ENCODE measurements around the gene SCG5.

SCG5 gene

GRCh38 chr15:32679298-32679690 lies 37.8 kb downstream of the SCG5 start:
- Histone ChIP-seq H4K8ac (ENCODE audit: low read depth, low read length) (no peak overlapping the region), H3K4me3 (ENCODE audit: low read depth, low read length) (no peak overlapping the region), H3K14ac (ENCODE audit: low read length) (no peak overlapping the region), H2BK5ac (ENCODE audit: low read depth, low read length, poor library complexity) (no peak overlapping the region), H3K9ac (ENCODE audit: low read length) (no peak overlapping the region), H3K9me3 (ENCODE audit: insufficient read depth, low read depth, low read length) (no peaks in the 10 kb centered on the region), H3K18ac (ENCODE audit: low read length) (no peak overlapping the region), H3K27me3 (ENCODE audit: insufficient read depth, low read length) (no peaks in the 10 kb centered on the region), H3K4ac (ENCODE audit: low read depth, low read length) (no peak overlapping the region), H2AFZ (ENCODE audit: insufficient read depth, low read length, poor library complexity) (no peak overlapping the region), H3K23ac (ENCODE audit: low read length) (no peak overlapping the region), H3K4me2 (ENCODE audit: low read length) (no peak overlapping the region), H3K36me3 (ENCODE audit: control insufficient read depth in 1 of 2, insufficient read depth in 2 of 2, low read length in 2 of 2) (no peaks in the 10 kb centered on the region), H4K91ac (ENCODE audit: low read depth, low read length) (no peak overlapping the region), H3K79me1 (ENCODE audit: low read length) (no peaks in the 10 kb centered on the region), H3K79me2 (ENCODE audit: control insufficient read depth, insufficient read depth, low read length, poor library complexity) (no peaks in the 10 kb centered on the region), H4K12ac (ENCODE audit: low read depth, low read length) (no peak overlapping the region), H2AK5ac (ENCODE audit: low read length) (no peak overlapping the region), H3K27ac (ENCODE audit: low read depth, low read length) (no peak overlapping the region), H2BK120ac (ENCODE audit: insufficient read depth, low read length, poor library complexity) (no peak overlapping the region), H2BK12ac (ENCODE audit: low read length) (no peak overlapping the region), H3K4me1 (ENCODE audit: control insufficient read depth in 1 of 2, insufficient read depth in 2 of 2, low read length in 2 of 2) (no peaks in the 10 kb centered on the region)
- no peak for DNase-seq
- no CpG with 5 or more reads among the region's 4 CpGs for WGBS (ENCODE audit: extremely low coverage, insufficient coverage, insufficient read length)

GRCh38 chr15:32682569-32682968 lies 41.1 kb downstream of the SCG5 start:
- Histone ChIP-seq H3K27me3 (ENCODE audit: insufficient read depth, low read length) (no peaks in the 10 kb centered on the region), H3K23ac (ENCODE audit: low read length) (no peak overlapping the region), H3K4me2 (ENCODE audit: low read length) (no peak overlapping the region), H2AK5ac (ENCODE audit: low read length) (no peak overlapping the region), H2AFZ (ENCODE audit: insufficient read depth, low read length, poor library complexity) (no peak overlapping the region), H3K36me3 (ENCODE audit: control insufficient read depth in 1 of 2, insufficient read depth in 2 of 2, low read length in 2 of 2) (no peaks in the 10 kb centered on the region), H2BK12ac (ENCODE audit: low read length) (no peak overlapping the region), H3K79me1 (ENCODE audit: low read length) (no peaks in the 10 kb centered on the region), H3K4ac (ENCODE audit: low read depth, low read length) (no peak overlapping the region), H3K9ac (ENCODE audit: low read length) (no peak overlapping the region), H4K8ac (ENCODE audit: low read depth, low read length) (no peak overlapping the region), H3K4me1 (ENCODE audit: control insufficient read depth in 1 of 2, insufficient read depth in 2 of 2, low read length in 2 of 2) (no peaks in the 10 kb centered on the region), H3K4me3 (ENCODE audit: low read depth, low read length) (no peak overlapping the region), H2BK120ac (ENCODE audit: insufficient read depth, low read length, poor library complexity) (no peak overlapping the region), H3K27ac (ENCODE audit: low read depth, low read length) (no peak overlapping the region), H4K91ac (ENCODE audit: low read depth, low read length) (no peak overlapping the region), H3K79me2 (ENCODE audit: control insufficient read depth, insufficient read depth, low read length, poor library complexity) (no peaks in the 10 kb centered on the region), H3K9me3 (ENCODE audit: insufficient read depth, low read depth, low read length) (no peaks in the 10 kb centered on the region), H2BK5ac (ENCODE audit: low read depth, low read length, poor library complexity) (no peak overlapping the region), H3K18ac (ENCODE audit: low read length) (no peak overlapping the region), H3K14ac (ENCODE audit: low read length) (no peak overlapping the region), H4K12ac (ENCODE audit: low read depth, low read length) (no peak overlapping the region)
- no CpG with 5 or more reads among the region's 3 CpGs for WGBS (ENCODE audit: extremely low coverage, insufficient coverage, insufficient read length)
- DNase-seq, result peak in 1 of 2 donors; percentile 71

- no peak overlapping the region for H3K27ac ChIP-seq (ENCODE audit: low read depth, low read length)
- no peak overlapping the region for H3K23ac ChIP-seq (ENCODE audit: low read length)
- no peaks in the 10 kb centered on the region for H3K9me3 ChIP-seq (ENCODE audit: insufficient read depth, low read depth, low read length)
- H3K36me3 ChIP-seq (ENCODE audit: control insufficient read depth in 1 of 2, insufficient read depth in 2 of 2, low read length in 2 of 2), result no peaks in the 10 kb centered on the region
- no peak overlapping the region for H4K91ac ChIP-seq (ENCODE audit: low read depth, low read length)
- H4K8ac ChIP-seq (ENCODE audit: low read depth, low read length), result no peak overlapping the region
- no CpG with 5 or more reads among the region's 2 CpGs for WGBS (ENCODE audit: extremely low coverage, insufficient coverage, insufficient read length)
- H2BK5ac ChIP-seq (ENCODE audit: low read depth, low read length, poor library complexity), result no peak overlapping the region
- no peak overlapping the region for H3K4ac ChIP-seq (ENCODE audit: low read depth, low read length)
- H2AFZ ChIP-seq (ENCODE audit: insufficient read depth, low read length, poor library complexity), result no peak overlapping the region
- no peak overlapping the region for H3K14ac ChIP-seq (ENCODE audit: low read length)
- no peak overlapping the region for H3K4me3 ChIP-seq (ENCODE audit: low read depth, low read length)
- H2BK120ac ChIP-seq (ENCODE audit: insufficient read depth, low read length, poor library complexity), result no peak overlapping the region
- no peak overlapping the region for H3K4me2 ChIP-seq (ENCODE audit: low read length)
- H2AK5ac ChIP-seq (ENCODE audit: low read length), result no peak overlapping the region
- H3K4me1 ChIP-seq (ENCODE audit: control insufficient read depth in 1 of 2, insufficient read depth in 2 of 2, low read length in 2 of 2), result no peaks in the 10 kb centered on the region
- H3K9ac ChIP-seq (ENCODE audit: low read length), result no peak overlapping the region
- H3K79me2 ChIP-seq (ENCODE audit: control insufficient read depth, insufficient read depth, low read length, poor library complexity), result no peaks in the 10 kb centered on the region
- H3K79me1 ChIP-seq (ENCODE audit: low read length), result no peaks in the 10 kb centered on the region
- DNase-seq, result no peak
- H3K27me3 ChIP-seq (ENCODE audit: insufficient read depth, low read length), result no peaks in the 10 kb centered on the region
- H4K12ac ChIP-seq (ENCODE audit: low read depth, low read length), result no peak overlapping the region
- no peak overlapping the region for H3K18ac ChIP-seq (ENCODE audit: low read length)
- no peak overlapping the region for H2BK12ac ChIP-seq (ENCODE audit: low read length)
These were observed 41.6 kb downstream of the SCG5 start for GRCh38 chr15:32682977-32683630.

GRCh38 chr15:32683906-32684584 lies 42.5 kb downstream of the SCG5 start:
- H3K9me3 ChIP-seq (ENCODE audit: insufficient read depth, low read depth, low read length), result no peaks in the 10 kb centered on the region
- no peak overlapping the region for H2BK5ac ChIP-seq (ENCODE audit: low read depth, low read length, poor library complexity)
- peak in 1 of 2 donors; percentile 24 for DNase-seq
- no CpG with 5 or more reads among the region's 8 CpGs for WGBS (ENCODE audit: extremely low coverage, insufficient coverage, insufficient read length)
- H2AK5ac ChIP-seq (ENCODE audit: low read length), result no peak overlapping the region
- no peak overlapping the region for H3K18ac ChIP-seq (ENCODE audit: low read length)
- H2BK12ac ChIP-seq (ENCODE audit: low read length), result no peak overlapping the region
- no peak overlapping the region for H3K4me3 ChIP-seq (ENCODE audit: low read depth, low read length)
- H3K79me2 ChIP-seq (ENCODE audit: control insufficient read depth, insufficient read depth, low read length, poor library complexity), result no peaks in the 10 kb centered on the region
- H3K23ac ChIP-seq (ENCODE audit: low read length), result no peak overlapping the region
- no peak overlapping the region for H3K4ac ChIP-seq (ENCODE audit: low read depth, low read length)
- no peak overlapping the region for H4K8ac ChIP-seq (ENCODE audit: low read depth, low read length)
- no peaks in the 10 kb centered on the region for H3K4me1 ChIP-seq (ENCODE audit: control insufficient read depth in 1 of 2, insufficient read depth in 2 of 2, low read length in 2 of 2)
- H3K9ac ChIP-seq (ENCODE audit: low read length), result no peak overlapping the region
- H3K14ac ChIP-seq (ENCODE audit: low read length), result no peak overlapping the region
- no peak overlapping the region for H2BK120ac ChIP-seq (ENCODE audit: insufficient read depth, low read length, poor library complexity)
- H4K91ac ChIP-seq (ENCODE audit: low read depth, low read length), result no peak overlapping the region
- no peaks in the 10 kb centered on the region for H3K27me3 ChIP-seq (ENCODE audit: insufficient read depth, low read length)
- H2AFZ ChIP-seq (ENCODE audit: insufficient read depth, low read length, poor library complexity), result no peak overlapping the region
- H3K36me3 ChIP-seq (ENCODE audit: control insufficient read depth in 1 of 2, insufficient read depth in 2 of 2, low read length in 2 of 2), result no peaks in the 10 kb centered on the region
- no peak overlapping the region for H4K12ac ChIP-seq (ENCODE audit: low read depth, low read length)
- H3K4me2 ChIP-seq (ENCODE audit: low read length), result no peak overlapping the region
- no peak overlapping the region for H3K27ac ChIP-seq (ENCODE audit: low read depth, low read length)
- H3K79me1 ChIP-seq (ENCODE audit: low read length), result no peaks in the 10 kb centered on the region
